HCEC 1CT (cell line): ENCODE measurements around the gene SLAMF6.
"Not testable (repeated sequence)": the region's sequence is repeated elsewhere in the genome, so short reads cannot be mapped to it uniquely, and the experiment has no call there.

ENCODE experiments used
- DNase-seq: peaks from one replicate; pipeline ENCODE4 v3.0.0-alpha.2; 2017

Gene SLAMF6

DNA sequence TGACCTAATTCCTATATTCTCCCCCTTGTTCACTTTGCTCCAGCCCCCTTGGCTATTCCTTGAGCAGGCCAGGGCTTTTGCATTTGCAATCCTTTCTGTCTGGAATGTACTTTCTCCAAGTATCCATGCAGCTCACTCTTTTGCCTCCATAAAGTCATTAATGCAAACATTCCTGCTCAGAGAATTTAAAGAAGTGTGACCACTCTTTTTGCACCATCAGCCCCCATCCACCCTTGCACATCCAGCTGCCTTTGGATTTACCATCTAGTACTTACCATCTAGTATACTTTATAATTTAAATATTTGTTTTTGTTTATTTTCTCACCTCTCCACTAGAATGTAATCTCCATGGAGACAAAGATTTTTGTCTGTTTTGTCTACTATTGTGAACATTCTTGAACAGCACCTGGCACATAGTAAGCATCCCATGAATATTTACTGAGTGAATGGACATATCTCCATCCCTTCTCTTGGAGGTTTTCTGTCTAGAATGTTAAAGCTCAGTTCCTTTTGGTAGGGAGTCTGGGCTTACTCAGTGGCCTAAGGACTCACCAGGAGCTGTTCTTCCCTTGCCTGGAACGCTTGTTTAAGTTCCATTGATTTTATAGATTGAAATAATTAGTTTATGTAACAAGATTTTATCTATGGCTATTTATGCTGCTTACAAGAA lies 22.6 kb downstream of the SLAMF6 start:
- no peak for DNase-seq

DNA sequence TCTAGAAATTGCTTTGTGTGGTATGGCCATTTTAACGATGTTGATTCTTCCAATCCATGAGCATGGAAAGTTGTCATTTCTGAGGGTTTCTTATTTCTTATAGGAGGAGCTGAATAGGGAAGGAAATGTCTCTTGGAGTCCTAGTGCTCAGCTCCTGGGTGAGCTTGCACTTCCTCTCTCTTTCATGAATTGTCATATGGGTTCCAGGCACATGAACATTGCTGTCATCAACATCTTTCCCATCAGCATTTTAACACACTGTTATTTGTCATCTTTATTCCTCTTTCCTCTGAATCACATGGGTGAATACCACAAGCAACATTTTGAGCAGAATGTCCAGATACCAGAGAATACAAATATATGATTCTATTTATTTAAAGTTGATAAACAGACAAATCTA lies 23.4 kb downstream of the SLAMF6 start:
- no peak for DNase-seq

DNA sequence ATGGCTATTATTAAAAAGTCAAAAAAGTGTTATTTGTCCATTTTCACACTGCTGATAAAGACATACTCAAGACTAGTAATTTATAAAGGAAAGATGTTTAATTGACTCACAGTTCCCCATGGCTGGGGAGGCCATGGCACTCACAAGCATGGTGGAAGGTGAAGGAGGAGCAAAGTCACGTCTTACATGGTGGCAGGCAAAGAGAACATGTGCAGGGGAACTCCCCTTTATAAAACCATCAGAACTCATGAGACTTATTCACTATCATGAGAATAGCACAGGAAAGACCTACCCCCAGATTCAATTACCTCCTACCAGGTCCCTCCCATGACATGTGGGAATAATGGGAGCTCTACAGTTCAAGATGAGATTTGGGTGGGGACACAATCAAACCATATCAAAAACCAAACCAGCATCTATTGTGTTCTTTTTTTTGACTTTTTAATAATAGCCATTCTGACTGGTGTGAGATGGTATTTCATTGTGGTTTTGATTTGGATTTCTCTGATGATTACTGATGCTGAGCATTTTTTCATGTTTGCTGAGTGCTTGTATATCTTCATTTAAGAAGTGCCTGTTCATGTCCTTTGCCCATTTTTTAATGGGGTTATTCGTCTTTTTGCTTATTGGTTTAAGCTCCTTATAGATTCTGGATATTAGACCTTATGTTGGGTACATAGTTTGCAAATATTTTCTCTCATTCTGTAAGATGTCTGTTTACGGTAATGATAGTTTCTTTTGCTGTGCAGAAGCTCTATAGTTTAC lies 24.6 kb downstream of the SLAMF6 start:
- not testable (repeated sequence) for DNase-seq

DNA sequence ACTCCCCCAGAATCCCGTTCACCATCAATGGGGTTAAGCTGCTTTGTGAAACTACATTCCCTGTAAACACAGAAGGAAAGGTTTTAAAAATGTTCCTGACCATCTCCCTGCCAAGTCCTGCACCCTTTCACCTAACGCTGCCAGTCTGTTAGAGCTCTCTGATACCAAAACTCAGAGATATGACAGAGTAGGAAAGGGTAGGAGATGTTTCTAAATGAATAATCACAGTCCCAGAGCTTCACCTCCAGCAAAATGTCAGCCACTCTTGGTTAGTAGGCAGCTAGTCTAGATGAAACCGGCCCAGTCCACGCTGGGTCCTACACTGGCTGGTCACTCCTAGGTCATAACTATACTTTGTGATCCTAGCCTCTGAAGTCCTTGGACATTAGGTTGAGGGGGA lies 26.7 kb downstream of the SLAMF6 start:
- no peak for DNase-seq

DNA sequence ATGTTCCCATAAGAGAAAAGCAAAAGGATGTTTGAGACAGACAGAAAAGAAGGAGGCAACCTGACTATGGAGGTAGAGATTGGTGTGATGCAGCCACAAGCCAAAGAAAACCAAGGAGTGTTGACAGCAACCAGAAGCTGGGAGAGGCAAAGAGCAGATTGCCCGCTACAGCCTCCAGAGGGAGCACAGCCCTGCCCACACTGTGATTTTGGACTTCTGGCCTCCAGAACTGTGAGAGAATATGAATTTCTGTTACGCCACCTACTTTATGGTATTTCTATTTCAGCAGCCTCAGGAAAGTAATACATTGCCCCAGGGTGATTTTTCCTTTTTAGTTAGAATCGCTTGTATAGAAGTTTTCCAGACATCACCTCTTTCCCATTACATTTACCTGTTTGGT lies 28.4 kb downstream of the SLAMF6 start:
- no peak for DNase-seq

DNA sequence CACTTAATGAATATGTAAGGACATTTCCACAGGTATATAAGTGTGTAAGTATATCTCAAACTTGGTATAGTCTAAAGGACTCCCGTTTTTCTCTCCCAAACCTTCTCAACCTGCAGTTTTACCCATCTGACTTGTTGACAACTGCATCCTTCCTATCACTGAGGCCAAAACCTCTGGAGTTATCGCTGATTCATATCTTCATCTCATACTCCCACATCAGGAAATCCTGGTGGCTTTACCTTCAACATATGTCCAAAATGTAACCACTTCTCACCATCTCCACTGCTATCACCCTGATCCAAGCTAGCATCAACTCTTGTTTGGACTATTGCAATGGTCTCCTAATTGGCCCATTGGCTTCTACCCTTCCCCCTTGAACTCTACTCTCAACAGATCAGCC lies 30.4 kb downstream of the SLAMF6 start:
- DNase-seq, result no peak

DNA sequence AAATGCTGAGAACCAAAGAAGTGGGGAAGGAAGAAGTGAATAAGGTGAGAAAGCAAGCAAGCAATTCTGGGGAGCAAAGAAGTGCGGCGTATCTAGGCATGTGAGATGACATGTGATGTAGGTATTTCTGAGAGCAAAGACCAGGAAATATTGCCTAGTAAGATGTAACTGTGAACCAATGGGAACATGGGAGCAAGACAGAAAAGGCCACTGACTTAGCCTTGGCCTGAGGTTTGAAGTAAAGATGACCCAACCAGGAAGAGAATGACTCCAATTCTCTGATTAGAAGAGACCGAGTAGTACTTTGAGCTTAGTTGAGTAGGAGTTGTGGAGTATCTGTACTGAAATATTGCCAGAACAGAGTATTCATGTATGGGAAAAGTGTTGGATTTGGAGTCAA lies 31.1 kb downstream of the SLAMF6 start:
- DNase-seq, result no peak

DNA sequence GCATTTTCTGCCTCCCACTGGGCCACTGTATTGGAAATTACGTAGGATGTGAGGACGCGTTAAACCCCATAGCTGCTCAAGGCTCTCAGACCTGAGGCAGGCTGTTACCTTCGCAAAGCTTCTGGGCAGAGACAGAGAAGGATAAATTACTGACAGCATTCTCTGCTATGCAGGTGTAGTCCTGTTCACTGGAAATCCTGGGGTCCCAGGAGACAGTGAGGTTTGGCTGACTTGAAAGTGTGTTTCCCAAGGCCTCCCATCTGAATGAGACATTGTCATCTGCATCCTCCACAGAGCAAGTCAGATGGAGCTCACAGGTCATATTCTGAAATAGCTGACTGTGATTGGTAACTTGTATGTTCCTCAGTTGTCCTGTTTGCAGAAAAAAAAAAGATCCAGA lies 32.0 kb downstream of the SLAMF6 start:
- DNase-seq, result no peak

DNA sequence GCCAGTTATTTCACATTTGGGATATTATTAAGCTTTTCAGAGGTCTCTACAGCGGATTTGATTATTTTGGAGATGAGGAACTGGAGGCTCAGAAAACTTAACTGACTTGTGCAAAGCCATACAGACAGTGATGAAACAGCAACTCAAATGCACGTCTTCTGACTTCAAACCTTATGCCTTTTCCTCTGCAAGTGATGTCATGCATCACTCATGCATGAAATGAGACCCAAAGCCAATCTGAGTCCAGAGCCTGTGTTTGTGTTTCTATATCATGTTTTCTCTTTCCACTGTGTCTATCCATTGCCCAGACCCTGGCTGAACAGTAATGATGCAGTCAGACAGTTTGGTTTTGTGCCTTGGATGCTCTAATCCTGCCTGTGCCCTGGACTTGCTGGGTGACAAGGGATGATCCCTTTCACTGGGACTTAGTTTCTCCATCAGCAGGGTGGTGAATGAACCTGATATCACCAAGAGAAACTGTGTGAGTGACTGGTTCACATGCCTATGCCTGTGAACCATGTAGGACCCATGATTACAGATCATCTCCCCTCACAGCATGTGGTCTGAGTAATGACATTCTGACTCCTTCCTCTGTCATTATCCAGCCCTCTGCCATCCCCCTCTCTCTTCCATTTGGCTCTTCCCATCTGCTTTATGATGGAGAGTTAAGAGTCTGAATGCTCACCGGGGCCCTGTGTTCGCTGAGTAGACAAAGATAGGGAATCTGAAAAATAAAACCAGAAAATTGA lies 33.4 kb downstream of the SLAMF6 start:
- no peak for DNase-seq

DNA sequence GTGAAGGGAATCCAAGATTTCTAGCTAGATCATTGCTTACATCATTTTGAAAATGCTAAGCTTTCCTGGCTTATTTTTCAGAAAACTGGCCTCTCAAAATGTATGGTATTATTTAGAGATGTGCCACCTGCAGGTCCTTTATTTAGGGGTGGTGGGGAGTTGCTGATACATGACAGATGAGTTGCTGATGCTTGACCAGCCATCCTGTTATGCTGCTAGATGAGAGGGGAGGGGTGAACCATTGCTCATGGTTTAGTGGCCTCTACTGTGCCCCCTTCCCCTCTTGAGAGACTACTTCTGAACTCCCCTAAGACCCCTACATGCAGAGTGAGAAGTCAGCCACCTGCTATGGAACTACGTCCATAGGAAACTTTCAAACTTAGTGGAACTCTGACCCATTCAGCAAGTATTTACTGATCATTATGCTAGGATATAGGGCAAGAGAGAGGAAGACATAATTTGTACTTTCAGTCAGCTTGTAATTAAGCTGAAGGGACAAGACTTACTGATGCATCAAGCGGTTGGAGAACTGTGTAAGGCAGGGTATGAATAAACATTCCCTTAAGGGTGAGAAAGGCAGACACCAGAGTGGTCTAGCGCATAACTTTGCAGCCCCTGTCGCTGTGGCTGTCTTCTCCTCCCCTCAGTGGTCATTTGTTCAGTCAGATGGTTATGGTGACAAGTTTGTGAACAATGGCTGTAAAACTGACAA lies 34.6 kb downstream of the SLAMF6 start:
- no peak for DNase-seq

DNA sequence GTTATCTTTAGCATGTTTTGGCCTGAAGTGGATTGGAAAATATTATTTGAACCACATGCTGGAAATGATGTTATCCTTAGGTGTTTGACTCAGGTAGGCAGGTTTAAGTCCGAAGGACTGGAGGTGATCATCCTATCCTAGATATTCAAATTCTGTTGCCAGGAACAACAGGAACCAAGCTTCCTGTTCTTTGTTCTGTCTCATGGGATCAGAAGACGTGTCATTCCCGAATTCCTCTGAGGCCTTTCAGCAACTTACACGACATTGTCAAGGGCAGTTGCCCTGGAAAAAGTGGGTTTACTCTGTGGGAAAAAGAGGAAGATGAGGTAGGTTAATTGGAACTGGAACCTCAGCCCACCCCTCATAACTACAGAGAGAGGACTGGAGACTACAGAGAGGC lies 36.6 kb downstream of the SLAMF6 start:
- DNase-seq, result no peak

DNA sequence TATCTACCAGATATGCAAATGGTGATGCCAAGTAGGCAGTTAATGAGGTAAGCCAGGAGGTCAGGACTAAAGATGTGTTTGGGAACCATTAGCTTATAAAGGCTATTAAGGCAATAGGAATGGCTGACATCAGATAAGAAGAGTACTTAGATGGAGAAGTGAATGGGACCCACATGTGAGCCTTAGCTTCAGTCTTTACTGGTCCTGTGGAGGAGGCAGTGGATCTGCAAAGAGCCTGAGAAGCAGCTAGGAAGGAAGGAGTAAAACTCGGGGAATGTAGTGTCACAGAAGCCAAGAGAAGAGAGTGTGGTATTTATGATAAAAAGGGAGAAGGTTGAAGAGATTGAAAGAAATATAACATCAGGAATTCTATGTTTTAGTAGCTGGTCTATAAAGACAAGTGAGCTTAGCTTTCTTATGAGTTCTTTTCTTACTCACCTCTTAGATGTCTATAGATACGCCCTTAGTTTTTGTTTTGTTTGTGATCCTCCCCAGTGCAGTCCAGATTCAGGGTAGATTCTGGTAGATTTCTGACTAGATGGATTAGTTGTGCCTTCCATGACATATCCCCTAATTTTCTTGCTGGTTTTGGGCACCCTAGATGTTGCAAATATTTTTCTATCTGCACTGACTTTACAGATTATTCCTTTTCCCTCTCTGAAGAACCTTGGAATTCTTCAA lies 39.4 kb downstream of the SLAMF6 start:
- DNase-seq, result no peak

DNA sequence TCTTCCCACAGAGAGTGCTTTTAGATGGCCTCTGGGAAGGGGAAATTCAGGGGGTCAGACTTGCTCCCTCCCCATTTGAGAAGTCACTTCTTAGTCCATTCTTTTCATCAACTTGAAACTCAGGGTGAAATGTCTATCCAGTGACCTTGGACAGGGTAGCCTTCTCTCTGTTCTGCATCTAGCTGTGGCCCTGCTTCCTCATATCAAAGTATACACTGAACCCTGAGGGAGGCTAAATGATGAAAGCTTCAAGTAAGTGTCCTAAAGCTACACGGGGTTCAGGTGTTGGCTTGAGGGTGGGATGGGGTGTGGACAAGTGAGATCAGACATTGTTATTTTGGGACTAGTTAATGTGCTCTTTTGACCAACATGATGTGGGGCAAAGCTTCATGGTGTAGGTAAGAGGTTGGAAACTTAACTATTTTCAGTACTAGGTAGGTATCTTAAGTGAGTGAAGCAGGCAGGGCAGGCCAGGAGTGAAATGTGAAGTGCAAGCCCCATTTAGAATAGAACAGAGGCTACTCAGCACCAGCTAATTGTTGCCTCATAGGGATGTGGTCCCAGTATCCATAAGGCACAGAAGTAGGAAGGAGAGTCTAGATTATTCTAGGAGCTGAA lies 41.0 kb downstream of the SLAMF6 start:
- DNase-seq, result no peak

DNA sequence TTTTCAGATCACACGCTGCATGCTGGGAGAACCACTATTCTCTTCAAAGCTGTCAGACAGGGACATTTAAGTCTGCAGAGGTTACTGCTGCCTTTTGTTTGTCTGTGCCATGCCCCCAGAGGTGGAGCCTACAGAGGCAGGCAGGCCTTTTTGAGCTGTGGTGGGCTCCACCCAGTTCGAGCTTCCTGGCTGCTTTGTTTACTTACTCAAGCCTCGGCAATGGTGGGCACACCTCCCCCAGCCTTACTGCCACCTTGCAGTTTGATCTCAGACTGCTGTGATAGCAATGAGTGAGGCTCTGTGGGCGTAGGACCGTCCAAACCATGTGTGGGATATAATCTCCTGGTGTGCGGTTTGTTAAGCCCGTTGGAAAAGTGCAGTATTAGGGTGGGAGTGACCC lies 42.3 kb downstream of the SLAMF6 start:
- DNase-seq, result not testable (repeated sequence)

DNA sequence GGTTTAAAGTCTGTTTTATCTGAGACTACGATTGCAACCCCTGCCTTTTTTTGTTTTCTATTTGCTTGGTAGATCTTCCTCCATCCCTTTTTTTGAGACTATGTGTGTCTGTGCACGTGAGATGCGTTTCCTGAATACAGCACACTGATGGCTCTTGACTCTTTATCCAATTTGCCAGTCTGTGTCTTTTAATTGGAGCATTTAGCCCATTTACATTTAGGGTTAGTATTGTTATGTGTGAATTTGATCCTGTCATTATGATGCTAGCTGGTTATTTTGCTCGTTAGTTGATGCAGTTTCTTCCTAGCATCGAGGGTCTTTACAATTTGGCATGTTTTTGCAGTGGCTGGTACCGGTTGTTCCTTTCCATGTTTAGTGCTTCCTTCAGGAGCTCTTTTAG lies 44.0 kb downstream of the SLAMF6 start:
- DNase-seq, result not testable (repeated sequence)

DNA sequence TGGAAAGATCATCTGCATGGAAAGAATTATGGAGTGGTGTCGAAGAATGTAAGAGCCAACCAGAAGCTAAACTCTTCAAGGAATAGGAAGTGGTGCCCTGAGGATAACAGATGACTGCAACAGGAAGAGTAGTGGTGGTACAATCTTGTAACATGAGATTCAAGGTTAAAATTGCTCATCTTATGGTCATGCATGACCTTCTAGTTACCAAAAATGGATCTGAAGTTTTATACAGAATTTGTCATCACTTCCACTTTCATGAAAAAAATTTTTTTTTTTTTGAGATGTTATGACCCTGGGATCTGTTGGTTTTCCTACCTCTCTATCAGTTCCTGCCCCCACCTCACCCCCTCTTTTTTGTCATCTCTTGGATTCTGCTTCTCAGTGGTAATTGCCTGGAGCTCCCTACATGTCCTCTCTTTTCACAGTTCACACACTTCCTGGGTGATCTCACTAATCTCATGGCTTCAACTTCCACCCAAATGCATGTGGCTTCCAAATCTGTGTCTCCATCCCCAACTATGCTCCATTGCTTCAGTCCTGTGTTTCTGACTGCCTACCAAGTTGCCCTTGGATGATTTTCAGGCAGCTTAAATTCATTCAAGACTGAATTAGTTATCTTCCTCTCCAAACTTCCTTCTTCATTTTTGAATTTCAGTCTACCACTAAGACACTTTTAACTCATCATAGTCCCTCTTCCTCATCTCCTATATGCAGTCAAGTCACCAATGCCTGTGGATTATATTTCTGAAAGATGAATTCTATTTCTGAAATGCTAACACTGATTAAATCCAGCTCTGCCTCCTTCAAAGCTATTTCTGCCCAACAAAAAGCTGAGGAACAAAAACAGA lies 48.4 kb downstream of the SLAMF6 start:
- DNase-seq, result peak; percentile 3

DNA sequence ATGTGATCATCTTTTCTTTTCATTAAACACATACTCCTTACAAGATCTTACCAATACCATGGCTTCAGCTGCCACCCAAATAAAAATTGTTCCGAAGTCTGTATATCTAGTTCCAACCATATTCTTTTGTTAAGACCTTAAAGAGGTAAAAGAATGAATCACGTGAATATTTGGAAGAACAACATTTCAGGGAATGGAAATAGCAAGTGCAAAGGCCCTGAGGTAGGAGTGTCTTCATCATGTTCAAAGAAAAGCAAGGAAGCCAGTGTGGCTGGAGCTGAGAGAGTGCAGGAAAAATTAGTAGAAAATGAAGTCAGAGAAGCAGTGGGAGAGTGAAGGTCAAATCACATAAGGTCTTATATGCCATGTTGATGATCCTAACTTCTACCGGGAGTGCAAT lies 50.9 kb downstream of the SLAMF6 start:
- DNase-seq, result no peak

DNA sequence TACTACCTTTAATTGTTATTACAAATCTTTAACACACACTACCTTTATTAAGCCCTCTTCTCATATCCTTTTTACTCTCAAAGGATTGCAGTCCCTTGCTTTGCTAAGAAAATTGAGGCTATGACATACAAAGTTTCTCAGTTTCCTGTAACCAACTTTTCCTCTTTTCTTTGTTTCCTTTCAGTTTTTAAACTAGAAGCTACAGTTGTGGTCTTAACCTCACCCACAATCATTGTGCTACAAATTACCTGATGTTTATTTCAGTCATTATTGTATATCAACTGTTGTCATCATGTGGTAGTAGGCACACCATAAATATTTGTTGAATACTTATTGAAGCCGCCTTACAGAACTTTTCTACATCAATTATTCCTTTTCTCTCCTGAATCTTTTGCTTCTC lies 51.8 kb downstream of the SLAMF6 start:
- no peak for DNase-seq

DNA sequence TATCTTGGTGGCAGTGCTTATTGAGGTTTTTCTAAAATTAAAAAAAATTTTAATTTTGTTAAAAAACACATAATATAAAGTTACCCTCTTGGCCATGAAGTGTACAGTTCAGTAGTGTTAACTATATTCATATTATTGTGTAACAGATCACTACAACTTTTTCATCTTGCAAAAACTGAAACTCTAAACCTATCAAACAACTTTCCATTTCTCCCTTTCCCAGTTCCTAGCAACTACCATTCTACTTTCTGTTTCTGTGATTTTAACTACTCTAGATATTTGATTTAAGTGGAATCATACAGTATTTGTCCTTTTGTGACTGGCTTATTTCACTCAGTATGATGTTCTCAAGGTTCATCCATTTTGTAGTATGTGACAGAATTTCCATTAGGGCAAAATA lies 55.5 kb downstream of the SLAMF6 start:
- DNase-seq, result no peak

DNA sequence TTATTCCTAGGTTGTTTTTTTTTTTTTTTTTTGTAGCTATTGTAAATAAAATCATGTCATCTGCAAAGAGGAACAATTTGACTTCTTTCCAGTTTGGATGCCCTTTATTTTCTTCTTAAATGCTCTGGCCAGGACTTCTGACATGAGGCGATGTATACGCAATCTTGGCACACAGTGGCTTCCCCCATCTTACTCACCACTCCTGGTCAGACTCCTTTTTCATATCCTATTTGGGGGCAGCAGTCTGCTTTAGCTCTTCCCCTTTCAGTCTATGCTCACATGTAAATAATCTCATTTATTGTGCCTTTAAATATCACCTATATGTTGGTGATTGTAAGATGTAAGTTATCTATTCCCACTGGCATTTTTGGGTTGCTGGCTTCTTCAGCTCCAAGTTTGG lies 56.1 kb downstream of the SLAMF6 start:
- no peak for DNase-seq

DNA sequence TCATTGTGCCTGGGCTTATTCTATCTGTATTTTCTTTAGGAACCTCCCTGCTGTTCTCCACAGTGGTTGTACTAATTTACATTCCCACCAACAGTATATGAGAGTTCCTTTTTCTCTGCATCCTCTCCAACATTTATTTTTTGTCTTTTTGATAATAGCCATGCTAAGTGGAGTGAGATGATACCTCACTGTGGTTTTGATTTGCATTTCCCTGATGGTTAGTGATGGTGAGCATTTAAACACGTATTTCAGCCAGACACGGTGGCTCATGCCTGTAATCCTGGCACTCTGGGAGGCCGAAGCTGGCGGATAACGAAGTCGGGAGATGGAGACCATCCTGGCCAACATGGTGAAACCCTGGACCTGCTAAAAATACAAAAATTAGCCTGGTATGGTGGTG lies 57.9 kb downstream of the SLAMF6 start:
- DNase-seq, result no peak
